Measurements from ENCODE around the gene SLC66A2. TPM values are rescaled to one million over a fixed set of nuclear protein-coding genes. Genes with fewer than 3 reads are reported as not detected.

SLC66A2 gene
- total RNA-seq, 3 donors from 2014 or later (not counting 1 experiment from before 2014, with no cell fraction given): 51.2 to 62.4 (median 54.1) TPM

DNA sequence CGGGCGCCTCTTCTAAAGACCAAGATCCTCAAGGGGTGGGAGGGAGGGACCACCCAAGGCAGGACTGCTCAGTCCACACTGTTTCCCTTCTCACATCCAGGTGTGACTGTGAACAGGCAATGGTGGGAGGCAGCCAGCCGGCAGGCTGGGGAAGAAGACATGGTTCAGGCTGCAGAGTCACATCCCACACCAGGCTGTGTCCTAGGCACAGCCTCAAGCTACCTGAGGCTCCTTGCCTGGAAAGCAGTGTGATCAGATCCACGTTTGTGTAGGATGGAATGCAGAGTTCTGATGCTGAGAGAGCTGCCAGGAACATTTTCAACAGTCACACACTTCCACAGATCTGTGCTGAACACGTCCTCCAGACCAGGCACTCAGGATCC, 16.4 kb downstream of the SLC66A2 start:
- 95% methylated on average over 5 of the region's 5 CpGs for WGBS (ENCODE audit: insufficient coverage)
- peaks cover 15 to 21% of the 10 kb centered on the region in 2 donors for H3K9me3 Mint-ChIP-seq
- no peaks in the 10 kb centered on the region for H3K27me3 Mint-ChIP-seq (ENCODE audit: low read depth in 2 of 2)
- no peak overlapping the region for H3K4me3 Mint-ChIP-seq
- Histone ChIP-seq H3K4me3 (ENCODE audit: low read length) (no peak overlapping the region), H3K36me3 (ENCODE audit: control insufficient read depth, insufficient read depth, low read length) (peaks cover 2% of the 10 kb centered on the region), H3K4me1 (ENCODE audit: control insufficient read depth, insufficient read depth, low read length) (no peaks in the 10 kb centered on the region), H3K27ac (ENCODE audit: low read length) (no peak overlapping the region), H3K27me3 (ENCODE audit: control insufficient read depth, insufficient read depth, low read length) (no peaks in the 10 kb centered on the region), H3K9me3 (ENCODE audit: control insufficient read depth, insufficient read depth, low read length) (peaks cover 24% of the 10 kb centered on the region)
- H3K36me3 Mint-ChIP-seq: peaks cover 32% of the 10 kb centered on the region
- TF ChIP-seq, protein P1, sequence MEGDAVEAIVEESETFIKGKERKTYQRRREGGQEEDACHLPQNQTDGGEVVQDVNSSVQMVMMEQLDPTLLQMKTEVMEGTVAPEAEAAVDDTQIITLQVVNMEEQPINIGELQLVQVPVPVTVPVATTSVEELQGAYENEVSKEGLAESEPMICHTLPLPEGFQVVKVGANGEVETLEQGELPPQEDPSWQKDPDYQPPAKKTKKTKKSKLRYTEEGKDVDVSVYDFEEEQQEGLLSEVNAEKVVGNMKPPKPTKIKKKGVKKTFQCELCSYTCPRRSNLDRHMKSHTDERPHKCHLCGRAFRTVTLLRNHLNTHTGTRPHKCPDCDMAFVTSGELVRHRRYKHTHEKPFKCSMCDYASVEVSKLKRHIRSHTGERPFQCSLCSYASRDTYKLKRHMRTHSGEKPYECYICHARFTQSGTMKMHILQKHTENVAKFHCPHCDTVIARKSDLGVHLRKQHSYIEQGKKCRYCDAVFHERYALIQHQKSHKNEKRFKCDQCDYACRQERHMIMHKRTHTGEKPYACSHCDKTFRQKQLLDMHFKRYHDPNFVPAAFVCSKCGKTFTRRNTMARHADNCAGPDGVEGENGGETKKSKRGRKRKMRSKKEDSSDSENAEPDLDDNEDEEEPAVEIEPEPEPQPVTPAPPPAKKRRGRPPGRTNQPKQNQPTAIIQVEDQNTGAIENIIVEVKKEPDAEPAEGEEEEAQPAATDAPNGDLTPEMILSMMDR (IDR thresholded peaks at IDR 0.05): no peak
- DNase-seq (no peak), ATAC-seq (no peak)
- peaks cover 10 to 24% of the 10 kb centered on the region in 2 donors for H3K4me1 Mint-ChIP-seq
- intact Hi-C loops (cut with micrococcal nuclease): no loop called here
- no peak overlapping the region for H3K27ac Mint-ChIP-seq

DNA sequence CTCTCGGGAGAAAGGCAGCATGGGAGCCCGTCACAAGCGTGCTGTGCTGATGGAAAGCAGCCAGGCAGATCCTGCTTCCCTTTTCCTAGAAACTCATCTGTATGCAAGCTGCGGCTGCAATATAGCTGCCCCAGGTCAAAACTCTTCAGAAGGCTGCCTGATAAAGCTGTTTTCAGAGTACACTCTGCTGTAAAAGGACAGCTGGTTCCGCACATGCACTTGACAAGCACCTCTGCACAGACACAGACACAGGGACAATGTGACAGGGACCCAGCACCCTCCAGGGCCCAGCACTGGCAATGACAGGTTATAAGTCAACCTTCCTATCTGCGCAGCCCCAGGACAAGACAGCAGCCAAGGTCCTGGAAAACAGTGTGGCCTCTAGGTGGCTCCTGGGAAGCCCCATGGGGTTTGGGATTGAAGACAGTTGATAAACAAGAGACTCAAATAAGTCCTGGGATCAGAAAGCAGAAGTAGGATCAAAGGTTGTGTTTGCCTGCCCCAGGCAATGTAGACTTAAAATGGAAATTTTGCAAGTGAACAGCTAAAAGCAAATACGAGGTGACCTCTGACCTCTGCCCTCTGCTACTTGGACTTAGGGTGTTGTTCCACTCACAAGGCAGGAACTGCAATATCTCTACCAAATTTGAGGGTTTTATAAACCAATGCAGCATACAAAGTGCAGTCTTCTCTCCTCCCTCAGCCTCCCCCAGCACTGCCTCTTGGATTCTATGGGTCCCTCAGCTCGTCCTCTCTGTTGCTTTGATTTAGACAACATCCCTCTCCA, 16.9 kb downstream of the SLC66A2 start:
- intact Hi-C loops (cut with micrococcal nuclease): no loop called here
- H3K9me3 ChIP-seq (ENCODE audit: control insufficient read depth, insufficient read depth, low read length): peaks cover 27% of the 10 kb centered on the region
- 94% methylated on average over 8 of the region's 8 CpGs for WGBS (ENCODE audit: insufficient coverage)
- peaks cover 17 to 27% of the 10 kb centered on the region in 2 donors for H3K9me3 Mint-ChIP-seq
- DNase-seq (no peak), ATAC-seq (no peak)
- H3K36me3 Mint-ChIP-seq: peaks cover 32% of the 10 kb centered on the region
- no peaks in the 10 kb centered on the region for H3K27me3 Mint-ChIP-seq (ENCODE audit: low read depth in 2 of 2)
- peaks cover 4 to 18% of the 10 kb centered on the region in 2 donors for H3K4me1 Mint-ChIP-seq
- H3K4me1 ChIP-seq (ENCODE audit: control insufficient read depth, insufficient read depth, low read length): no peaks in the 10 kb centered on the region
- peaks cover 2% of the 10 kb centered on the region for H3K36me3 ChIP-seq (ENCODE audit: control insufficient read depth, insufficient read depth, low read length)
- no peak overlapping the region for H3K4me3 Mint-ChIP-seq
- no peak overlapping the region for H3K27ac ChIP-seq (ENCODE audit: low read length)
- H3K27ac Mint-ChIP-seq: no peak overlapping the region
- TF ChIP-seq, protein P1 (IDR thresholded peaks at IDR 0.05): no peak
- H3K27me3 ChIP-seq (ENCODE audit: control insufficient read depth, insufficient read depth, low read length): no peaks in the 10 kb centered on the region
- no peak overlapping the region for H3K4me3 ChIP-seq (ENCODE audit: low read length)

DNA sequence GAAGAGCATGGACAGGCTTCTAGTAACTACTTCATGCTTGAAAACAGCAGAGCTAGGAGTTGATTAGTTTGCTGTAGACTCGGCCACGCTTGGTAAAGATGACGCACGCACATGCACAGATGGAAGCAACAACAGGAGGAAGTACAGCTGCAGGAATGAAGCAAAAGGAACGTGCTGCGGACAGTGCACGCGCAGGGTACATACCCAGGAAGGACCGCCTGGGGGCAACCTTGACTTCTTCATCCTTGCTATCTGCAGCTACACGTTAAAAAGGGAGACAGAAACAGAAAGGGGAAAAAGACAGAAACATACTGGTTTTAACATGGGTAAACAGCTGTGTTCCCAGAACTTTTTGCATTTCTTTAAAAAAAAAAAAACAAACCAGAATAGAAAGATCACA, 17.7 kb downstream of the SLC66A2 start:
- Mint-ChIP-seq H3K36me3 (peaks cover 40% of the 10 kb centered on the region), H3K27ac (no peak overlapping the region), H3K4me3 (no peak overlapping the region), H3K9me3 (peaks cover 21 to 34% of the 10 kb centered on the region in 2 donors), H3K4me1 (peaks cover 5 to 17% of the 10 kb centered on the region in 2 donors), H3K27me3 (ENCODE audit: low read depth in 2 of 2) (no peaks in the 10 kb centered on the region)
- intact Hi-C loops (cut with micrococcal nuclease): no loop called here
- WGBS (ENCODE audit: insufficient coverage): 97% methylated on average over 10 of the region's 10 CpGs
- H3K4me3 ChIP-seq (ENCODE audit: low read length): no peak overlapping the region
- H3K27me3 ChIP-seq (ENCODE audit: control insufficient read depth, insufficient read depth, low read length): no peaks in the 10 kb centered on the region
- H3K27ac ChIP-seq (ENCODE audit: low read length): no peak overlapping the region
- ATAC-seq (no peak), DNase-seq (no peak)
- no peaks in the 10 kb centered on the region for H3K4me1 ChIP-seq (ENCODE audit: control insufficient read depth, insufficient read depth, low read length)
- peaks cover 6% of the 10 kb centered on the region for H3K36me3 ChIP-seq (ENCODE audit: control insufficient read depth, insufficient read depth, low read length)
- TF ChIP-seq, protein P1 (IDR thresholded peaks at IDR 0.05): no peak
- H3K9me3 ChIP-seq (ENCODE audit: control insufficient read depth, insufficient read depth, low read length): peaks cover 33% of the 10 kb centered on the region
